ENCODE measurements around the gene CILP2.

DNA sequence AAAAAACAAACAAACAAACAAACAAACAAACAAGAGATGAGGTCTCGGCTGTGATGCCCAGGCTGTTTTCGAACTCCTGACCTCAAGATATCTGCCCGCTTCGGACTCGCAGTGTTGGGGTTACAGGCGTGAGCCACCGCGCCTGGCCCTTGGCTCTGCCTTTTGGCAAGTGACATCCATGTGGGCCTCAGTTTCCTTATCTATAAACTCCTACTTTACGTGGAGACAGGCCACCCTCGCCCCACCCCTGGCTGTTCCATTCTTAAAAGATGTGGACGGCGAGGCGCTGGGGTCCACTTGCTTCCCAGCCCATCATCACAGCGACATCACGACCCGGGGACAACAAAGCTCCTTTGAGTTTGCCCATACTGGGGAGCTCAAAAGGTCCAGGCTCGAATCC is 24.4 kb upstream of the CILP2 start:
- TF ChIP-seq POLR2A (IDR thresholded peaks at IDR 0.05; ENCODE audit: control extremely low read depth in 1 of 2, low read depth in 2 of 2, low read length in 2 of 2) (no peak), EP300 (IDR thresholded peaks at IDR 0.05; ENCODE audit: borderline replicate concordance in 1 of 2, low read depth in 2 of 2, low read length in 2 of 2) (no peak), RAD21 (IDR thresholded peaks at IDR 0.05 in 1 of 2, conservative IDR thresholded peaks at IDR 0.05 in 1 of 2; ENCODE audit: low read depth in 2 of 2, low read length in 2 of 2) (no peak), TEAD4 (IDR thresholded peaks at IDR 0.05; ENCODE audit: low read depth, low read length) (no peak), TAF1 (IDR thresholded peaks at IDR 0.05; ENCODE audit: low read depth, low read length) (no peak), CBX5 (IDR thresholded peaks at IDR 0.05; ENCODE audit: low read depth, low read length) (no peak)
- TF ChIP-seq, protein P1, sequence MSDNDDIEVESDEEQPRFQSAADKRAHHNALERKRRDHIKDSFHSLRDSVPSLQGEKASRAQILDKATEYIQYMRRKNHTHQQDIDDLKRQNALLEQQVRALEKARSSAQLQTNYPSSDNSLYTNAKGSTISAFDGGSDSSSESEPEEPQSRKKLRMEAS (IDR thresholded peaks at IDR 0.05), result no peak
- TF ChIP-seq, protein P2, sequence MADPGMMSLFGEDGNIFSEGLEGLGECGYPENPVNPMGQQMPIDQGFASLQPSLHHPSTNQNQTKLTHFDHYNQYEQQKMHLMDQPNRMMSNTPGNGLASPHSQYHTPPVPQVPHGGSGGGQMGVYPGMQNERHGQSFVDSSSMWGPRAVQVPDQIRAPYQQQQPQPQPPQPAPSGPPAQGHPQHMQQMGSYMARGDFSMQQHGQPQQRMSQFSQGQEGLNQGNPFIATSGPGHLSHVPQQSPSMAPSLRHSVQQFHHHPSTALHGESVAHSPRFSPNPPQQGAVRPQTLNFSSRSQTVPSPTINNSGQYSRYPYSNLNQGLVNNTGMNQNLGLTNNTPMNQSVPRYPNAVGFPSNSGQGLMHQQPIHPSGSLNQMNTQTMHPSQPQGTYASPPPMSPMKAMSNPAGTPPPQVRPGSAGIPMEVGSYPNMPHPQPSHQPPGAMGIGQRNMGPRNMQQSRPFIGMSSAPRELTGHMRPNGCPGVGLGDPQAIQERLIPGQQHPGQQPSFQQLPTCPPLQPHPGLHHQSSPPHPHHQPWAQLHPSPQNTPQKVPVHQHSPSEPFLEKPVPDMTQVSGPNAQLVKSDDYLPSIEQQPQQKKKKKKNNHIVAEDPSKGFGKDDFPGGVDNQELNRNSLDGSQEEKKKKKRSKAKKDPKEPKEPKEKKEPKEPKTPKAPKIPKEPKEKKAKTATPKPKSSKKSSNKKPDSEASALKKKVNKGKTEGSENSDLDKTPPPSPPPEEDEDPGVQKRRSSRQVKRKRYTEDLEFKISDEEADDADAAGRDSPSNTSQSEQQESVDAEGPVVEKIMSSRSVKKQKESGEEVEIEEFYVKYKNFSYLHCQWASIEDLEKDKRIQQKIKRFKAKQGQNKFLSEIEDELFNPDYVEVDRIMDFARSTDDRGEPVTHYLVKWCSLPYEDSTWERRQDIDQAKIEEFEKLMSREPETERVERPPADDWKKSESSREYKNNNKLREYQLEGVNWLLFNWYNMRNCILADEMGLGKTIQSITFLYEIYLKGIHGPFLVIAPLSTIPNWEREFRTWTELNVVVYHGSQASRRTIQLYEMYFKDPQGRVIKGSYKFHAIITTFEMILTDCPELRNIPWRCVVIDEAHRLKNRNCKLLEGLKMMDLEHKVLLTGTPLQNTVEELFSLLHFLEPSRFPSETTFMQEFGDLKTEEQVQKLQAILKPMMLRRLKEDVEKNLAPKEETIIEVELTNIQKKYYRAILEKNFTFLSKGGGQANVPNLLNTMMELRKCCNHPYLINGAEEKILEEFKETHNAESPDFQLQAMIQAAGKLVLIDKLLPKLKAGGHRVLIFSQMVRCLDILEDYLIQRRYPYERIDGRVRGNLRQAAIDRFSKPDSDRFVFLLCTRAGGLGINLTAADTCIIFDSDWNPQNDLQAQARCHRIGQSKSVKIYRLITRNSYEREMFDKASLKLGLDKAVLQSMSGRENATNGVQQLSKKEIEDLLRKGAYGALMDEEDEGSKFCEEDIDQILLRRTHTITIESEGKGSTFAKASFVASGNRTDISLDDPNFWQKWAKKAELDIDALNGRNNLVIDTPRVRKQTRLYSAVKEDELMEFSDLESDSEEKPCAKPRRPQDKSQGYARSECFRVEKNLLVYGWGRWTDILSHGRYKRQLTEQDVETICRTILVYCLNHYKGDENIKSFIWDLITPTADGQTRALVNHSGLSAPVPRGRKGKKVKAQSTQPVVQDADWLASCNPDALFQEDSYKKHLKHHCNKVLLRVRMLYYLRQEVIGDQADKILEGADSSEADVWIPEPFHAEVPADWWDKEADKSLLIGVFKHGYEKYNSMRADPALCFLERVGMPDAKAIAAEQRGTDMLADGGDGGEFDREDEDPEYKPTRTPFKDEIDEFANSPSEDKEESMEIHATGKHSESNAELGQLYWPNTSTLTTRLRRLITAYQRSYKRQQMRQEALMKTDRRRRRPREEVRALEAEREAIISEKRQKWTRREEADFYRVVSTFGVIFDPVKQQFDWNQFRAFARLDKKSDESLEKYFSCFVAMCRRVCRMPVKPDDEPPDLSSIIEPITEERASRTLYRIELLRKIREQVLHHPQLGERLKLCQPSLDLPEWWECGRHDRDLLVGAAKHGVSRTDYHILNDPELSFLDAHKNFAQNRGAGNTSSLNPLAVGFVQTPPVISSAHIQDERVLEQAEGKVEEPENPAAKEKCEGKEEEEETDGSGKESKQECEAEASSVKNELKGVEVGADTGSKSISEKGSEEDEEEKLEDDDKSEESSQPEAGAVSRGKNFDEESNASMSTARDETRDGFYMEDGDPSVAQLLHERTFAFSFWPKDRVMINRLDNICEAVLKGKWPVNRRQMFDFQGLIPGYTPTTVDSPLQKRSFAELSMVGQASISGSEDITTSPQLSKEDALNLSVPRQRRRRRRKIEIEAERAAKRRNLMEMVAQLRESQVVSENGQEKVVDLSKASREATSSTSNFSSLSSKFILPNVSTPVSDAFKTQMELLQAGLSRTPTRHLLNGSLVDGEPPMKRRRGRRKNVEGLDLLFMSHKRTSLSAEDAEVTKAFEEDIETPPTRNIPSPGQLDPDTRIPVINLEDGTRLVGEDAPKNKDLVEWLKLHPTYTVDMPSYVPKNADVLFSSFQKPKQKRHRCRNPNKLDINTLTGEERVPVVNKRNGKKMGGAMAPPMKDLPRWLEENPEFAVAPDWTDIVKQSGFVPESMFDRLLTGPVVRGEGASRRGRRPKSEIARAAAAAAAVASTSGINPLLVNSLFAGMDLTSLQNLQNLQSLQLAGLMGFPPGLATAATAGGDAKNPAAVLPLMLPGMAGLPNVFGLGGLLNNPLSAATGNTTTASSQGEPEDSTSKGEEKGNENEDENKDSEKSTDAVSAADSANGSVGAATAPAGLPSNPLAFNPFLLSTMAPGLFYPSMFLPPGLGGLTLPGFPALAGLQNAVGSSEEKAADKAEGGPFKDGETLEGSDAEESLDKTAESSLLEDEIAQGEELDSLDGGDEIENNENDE (IDR thresholded peaks at IDR 0.05; ENCODE audit: insufficient replicate concordance, low read length), result no peak

All from H1 (cell line).